Vagina (tissue), 2 donors: ENCODE measurements around the gene GID8.

Experiments
- CTCF ChIP-seq, 3 experiments: fragments of 450-650 bp in 2 of 3; fragments of 200-600 bp in 1 of 3; sonication (generic) in 1 of 3; IDR thresholded peaks; one replicate each; pipeline ENCODE4 v1.5.1; 2017 to 2019; ENCODE audit warnings: antibody characterized with exemption in 3 of 3, mild to moderate bottlenecking in 2 of 3, moderate library complexity in 2 of 3
- POLR2A ChIP-seq, 2 donors: fragments of 450-650 bp; IDR thresholded peaks; one replicate each; pipeline ENCODE4 v1.6.1; 2017; ENCODE audit warnings: antibody characterized with exemption in 2 of 2, mild to moderate bottlenecking in 2 of 2, moderate library complexity in 2 of 2
- POLR2AphosphoS5 ChIP-seq, 2 donors: sonication (generic); formaldehyde crosslinking; IDR thresholded peaks; one replicate each; pipeline ENCODE4 v1.9.0; 2017; ENCODE audit warnings: antibody characterized with exemption in 2 of 2, mild to moderate bottlenecking in 2 of 2, low read depth in 1 of 2; ENCODE audit not compliant: insufficient read depth in 1 of 2

- TF ChIP-seq POLR2A (IDR thresholded peaks at IDR 0.05) (no peak), CTCF (IDR thresholded peaks at IDR 0.05) (no peak), POLR2AphosphoS5 (IDR thresholded peaks at IDR 0.05; ENCODE audit: insufficient read depth in 1 of 2, low read depth in 1 of 2) (no peak)
Measured at GRCh38 chr20:62990306-62990825, 52.4 kb downstream of the GID8 start.
